ENCODE measurements around the gene AGBL5. TPM values are rescaled to one million over a fixed set of nuclear protein-coding genes. Genes with fewer than 3 reads are reported as not detected.
A peak's percentile ranks its signal among the peaks of the same experiment; 100 is the strongest.

The AGBL5 gene
- total and polyA plus RNA-seq, 9 of the 15 experiments (the other 6 are each of a cell fraction or from before 2014, with no cell fraction given): 3.3 to 52.7 (median 26.2) TPM

DNA sequence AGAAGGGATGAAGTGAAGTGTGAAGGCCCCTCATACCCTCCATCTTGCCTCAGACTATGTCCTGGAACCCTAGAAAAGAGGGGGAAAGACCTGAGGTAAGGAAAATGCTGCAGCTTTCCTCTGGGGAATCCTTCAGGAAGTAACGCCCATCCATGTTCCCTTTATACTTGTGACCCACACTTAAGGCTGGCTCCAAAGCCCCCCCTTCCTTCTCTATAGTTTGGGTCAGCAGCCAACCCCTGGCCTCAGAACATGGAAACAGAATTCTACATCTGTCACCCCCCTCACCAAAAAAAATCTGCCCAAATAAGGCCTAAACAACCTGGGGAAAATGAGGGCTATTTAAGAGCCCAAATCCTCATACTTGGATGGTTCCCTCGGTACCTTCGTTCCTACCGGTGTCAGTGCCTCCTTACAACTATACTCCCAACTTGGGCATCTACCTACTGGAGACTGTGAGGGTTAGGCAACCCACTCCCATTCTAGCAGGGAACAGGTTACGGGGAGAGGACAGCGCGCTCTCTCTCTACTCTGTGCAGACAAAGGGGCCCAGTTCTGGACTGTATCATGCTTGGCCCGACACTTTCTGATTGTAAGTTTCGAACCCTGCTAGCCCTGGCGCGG, 19.3 kb downstream of the AGBL5 start (continued):
- TF ChIP-seq ETS1 (conservative IDR thresholded peaks at IDR 0.05; ENCODE audit: control insufficient read depth, low read depth, low read length): no peak
- no peak for TF ChIP-seq CBFA2T3 (IDR thresholded peaks at IDR 0.05)
- no peak for TF ChIP-seq SP1 (CRISPR knock-in tag; IDR thresholded peaks at IDR 0.05)
- no peak for TF ChIP-seq GATAD2B (IDR thresholded peaks at IDR 0.05; ENCODE audit: borderline replicate concordance)
- TF ChIP-seq ZNF584 (CRISPR knock-in tag; IDR thresholded peaks at IDR 0.05; ENCODE audit: low read depth): no peak
- no peak for TF ChIP-seq HMG20A (CRISPR knock-in tag; conservative IDR thresholded peaks at IDR 0.05)
- TF ChIP-seq ELF4 (CRISPR knock-in tag; IDR thresholded peaks at IDR 0.05): no peak
- TF ChIP-seq HSF4 (CRISPR knock-in tag; IDR thresholded peaks at IDR 0.05; ENCODE audit: borderline replicate concordance): no peak
- TF ChIP-seq NEUROD1 (IDR thresholded peaks at IDR 0.05; ENCODE audit: borderline replicate concordance, low read depth, low read length, partially characterized antibody): peak; percentile 6
- TF ChIP-seq EHMT2 (IDR thresholded peaks at IDR 0.05): no peak
- TF ChIP-seq, protein P1, sequence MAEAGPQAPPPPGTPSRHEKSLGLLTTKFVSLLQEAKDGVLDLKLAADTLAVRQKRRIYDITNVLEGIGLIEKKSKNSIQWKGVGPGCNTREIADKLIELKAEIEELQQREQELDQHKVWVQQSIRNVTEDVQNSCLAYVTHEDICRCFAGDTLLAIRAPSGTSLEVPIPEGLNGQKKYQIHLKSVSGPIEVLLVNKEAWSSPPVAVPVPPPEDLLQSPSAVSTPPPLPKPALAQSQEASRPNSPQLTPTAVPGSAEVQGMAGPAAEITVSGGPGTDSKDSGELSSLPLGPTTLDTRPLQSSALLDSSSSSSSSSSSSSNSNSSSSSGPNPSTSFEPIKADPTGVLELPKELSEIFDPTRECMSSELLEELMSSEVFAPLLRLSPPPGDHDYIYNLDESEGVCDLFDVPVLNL (CRISPR knock-in tag; IDR thresholded peaks at IDR 0.05; ENCODE audit: low read depth): no peak
- TF ChIP-seq ZBTB1 (CRISPR knock-in tag; IDR thresholded peaks at IDR 0.05; ENCODE audit: borderline replicate concordance, low read depth): no peak
- TF ChIP-seq XRCC3 (IDR thresholded peaks at IDR 0.05): no peak
- 0 out of 2 replicates have a peak, but pooled peaks have one; percentile 31 for TF ChIP-seq NFRKB (IDR thresholded peaks at IDR 0.05; ENCODE audit: low read depth)
- 0 out of 2 replicates have a peak, but pooled peaks have one; percentile 28 for TF ChIP-seq KAT7 (CRISPR knock-in tag; IDR thresholded peaks at IDR 0.05; ENCODE audit: borderline replicate concordance)
